DND-41 (cell line): ENCODE data around the gene ACAP3.
"Not testable (repeated sequence)": the region's sequence is repeated elsewhere in the genome, so short reads cannot be mapped to it uniquely, and the experiment has no call there.

ENCODE experiments used
- ATAC-seq: fragments of 200-7000 bp; cut with Tn5 transposase; 3 replicates; pipeline ENCODE4 v1.9.1; 2021; ENCODE audit warnings: low read depth; ENCODE audit not compliant: insufficient read depth
- DNase-seq: peaks from one replicate; pipeline ENCODE4 v3.0.0-alpha.2; 2020
- H2AFZ ChIP-seq: 2 replicates; pipeline ENCODE4 v1.6.0; 2012; ENCODE audit warnings: low read depth, low read length
- H3K27ac ChIP-seq: 2 replicates; pipeline ENCODE4 v1.5.1; 2012; ENCODE audit warnings: low read length, inconsistent platforms
- H3K27me3 ChIP-seq: fragments of 200-600 bp; sonication (generic); 2 replicates; pipeline ENCODE4 v1.6.0; 2012; ENCODE audit warnings: low read length, mild to moderate bottlenecking, inconsistent platforms; ENCODE audit not compliant: insufficient read depth, poor library complexity
- H3K36me3 ChIP-seq: 2 replicates; pipeline ENCODE4 v1.5.1; 2012; ENCODE audit warnings: low read length, inconsistent platforms; ENCODE audit not compliant: insufficient read depth
- H3K4me1 ChIP-seq: 2 replicates; pipeline ENCODE4 v1.5.1; 2012; ENCODE audit warnings: mild to moderate bottlenecking, low read length; ENCODE audit not compliant: insufficient read depth
- H3K4me2 ChIP-seq: 2 replicates; pipeline ENCODE4 v1.6.0; 2012; ENCODE audit warnings: mild to moderate bottlenecking, moderate library complexity, low read length, inconsistent platforms; ENCODE audit not compliant: insufficient read depth
- H3K4me3 ChIP-seq, 2 experiments: fragments of 200-600 bp in 1 of 2; shearing (Covaris generic) in 1 of 2; 2 replicates each; pipeline ENCODE4 v1.5.1; 2012 to 2016; ENCODE audit warnings: inconsistent platforms in 2 of 2, low read length in 2 of 2, mild to moderate bottlenecking in 2 of 2, low read depth in 1 of 2, moderate library complexity in 1 of 2
- H3K79me2 ChIP-seq: 2 replicates; pipeline ENCODE4 v1.6.0; 2012; ENCODE audit warnings: low read length, inconsistent platforms; ENCODE audit not compliant: insufficient read depth
- H3K9ac ChIP-seq: 2 replicates; pipeline ENCODE4 v1.6.0; 2012; ENCODE audit warnings: low read depth, mild to moderate bottlenecking, inconsistent platforms, low read length, moderate library complexity
- H3K9me3 ChIP-seq: 2 replicates; pipeline ENCODE4 v1.5.1; 2012; ENCODE audit warnings: low read length, moderate library complexity, mild to moderate bottlenecking, inconsistent platforms; ENCODE audit not compliant: insufficient read depth, severe bottlenecking
- H4K20me1 ChIP-seq: 2 replicates; pipeline ENCODE4 v1.6.0; 2012; ENCODE audit warnings: low read length; ENCODE audit not compliant: insufficient read depth
- CTCF ChIP-seq: IDR thresholded peaks from 2 replicates; pipeline ENCODE4 v1.5.1; 2012; ENCODE audit warnings: borderline replicate concordance, low read length, moderate library complexity, mild to moderate bottlenecking; ENCODE audit not compliant: poor library complexity, severe bottlenecking; ENCODE audit errors: extremely low read depth
- EZH2 ChIP-seq: IDR thresholded peaks from 3 replicates; pipeline ENCODE4 v1.6.1; 2012; ENCODE audit warnings: borderline replicate concordance, low read depth, mild to moderate bottlenecking, moderate library complexity, low read length, inconsistent platforms; ENCODE audit not compliant: severe bottlenecking

ACAP3 gene

GRCh38 chr1:1317420-1317819, 9.7 kb upstream of the ACAP3 start:
- Histone ChIP-seq H3K27me3 (no peaks in the 10 kb centered on the region), H4K20me1 (peaks cover 78% of the 10 kb centered on the region), H3K9me3 (no peaks in the 10 kb centered on the region), H2AFZ (no peak overlapping the region), H3K4me3 (no peak overlapping the region), H3K4me2 (no peak overlapping the region), H3K36me3 (peaks cover 82% of the 10 kb centered on the region), H3K27ac (no peak overlapping the region), H3K79me2 (peaks cover 82% of the 10 kb centered on the region), H3K9ac (no peak overlapping the region), H3K4me1 (peaks cover 22% of the 10 kb centered on the region)
- TF ChIP-seq CTCF: no peak
- TF ChIP-seq EZH2: no peak
- ATAC-seq: no peak
- DNase-seq: no peak

- not testable (repeated sequence) for H3K9me3 ChIP-seq, H3K27me3 ChIP-seq, H3K4me2 ChIP-seq, H2AFZ ChIP-seq, H3K27ac ChIP-seq, ATAC-seq, H3K4me3 ChIP-seq, H3K9ac ChIP-seq, DNase-seq
- Histone ChIP-seq H3K4me1 (peaks cover 10% of the 10 kb centered on the region), H3K36me3 (peaks cover 85% of the 10 kb centered on the region), H3K79me2 (peaks cover 73% of the 10 kb centered on the region), H4K20me1 (peaks cover 74% of the 10 kb centered on the region)
Observed at GRCh38 chr1:1316199-1316598, 8.5 kb upstream of the ACAP3 start.

GRCh38 chr1:1315435-1315954, 7.8 kb upstream of the ACAP3 start:
- H3K36me3 ChIP-seq: peaks cover 85% of the 10 kb centered on the region
- no peak overlapping the region for H3K4me2 ChIP-seq
- no peak for TF ChIP-seq CTCF
- no peak for TF ChIP-seq EZH2
- H3K4me3 ChIP-seq: no peak overlapping the region
- no peaks in the 10 kb centered on the region for H3K9me3 ChIP-seq
- peaks cover 70% of the 10 kb centered on the region for H4K20me1 ChIP-seq
- H3K4me1 ChIP-seq: peaks cover 7% of the 10 kb centered on the region
- no peak for DNase-seq
- no peak overlapping the region for H3K9ac ChIP-seq
- peaks cover 69% of the 10 kb centered on the region for H3K79me2 ChIP-seq
- no peak overlapping the region for H3K27ac ChIP-seq
- ATAC-seq: no peak
- H2AFZ ChIP-seq: no peak overlapping the region
- no peaks in the 10 kb centered on the region for H3K27me3 ChIP-seq

DNA sequence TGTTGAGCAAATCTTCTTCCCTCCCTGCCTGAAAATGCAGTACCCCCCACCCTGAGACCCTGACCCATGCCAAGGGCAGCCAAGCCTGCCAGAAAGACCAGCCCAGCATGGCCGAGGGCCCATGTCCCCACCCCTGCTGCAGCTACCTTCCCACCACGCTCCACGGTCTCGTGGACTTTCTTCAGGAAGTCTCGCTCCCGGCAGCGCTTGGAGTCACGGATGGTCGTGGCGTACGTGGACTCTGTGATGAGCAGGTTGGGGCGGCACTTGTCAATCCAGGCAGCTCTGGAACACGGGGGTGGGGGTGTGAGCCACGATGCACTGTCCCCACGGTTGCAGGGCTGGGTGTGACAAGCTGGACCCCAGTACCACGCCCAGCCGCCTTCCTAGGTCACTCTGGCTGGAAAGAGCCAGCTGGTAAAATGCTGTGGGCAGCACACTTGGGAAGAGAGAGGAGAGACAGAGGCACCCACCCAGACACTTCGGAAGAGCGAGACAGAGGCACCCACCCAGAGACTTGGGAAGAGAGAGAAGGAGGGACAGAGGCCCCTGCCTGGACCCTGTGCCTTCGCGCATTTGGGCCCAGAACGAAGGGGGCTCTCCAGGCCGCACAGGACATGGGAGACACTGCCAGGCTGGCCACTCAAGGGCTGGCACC, 7.1 kb upstream of the ACAP3 start:
- Histone ChIP-seq H3K79me2 (peaks cover 69% of the 10 kb centered on the region), H4K20me1 (peaks cover 70% of the 10 kb centered on the region), H3K36me3 (peaks cover 87% of the 10 kb centered on the region), H3K4me3 (no peak overlapping the region), H3K4me1 (peaks cover 10% of the 10 kb centered on the region), H3K9me3 (no peaks in the 10 kb centered on the region), H3K27ac (no peak overlapping the region), H3K27me3 (no peaks in the 10 kb centered on the region), H3K9ac (no peak overlapping the region), H3K4me2 (no peak overlapping the region), H2AFZ (no peak overlapping the region)
- DNase-seq (no peak), ATAC-seq (no peak)
- TF ChIP-seq EZH2 (no peak), CTCF (no peak)
